Endometrial microvascular endothelial cells (primary cell): Measurements from ENCODE around the gene ADGRL2. TPM values are rescaled to one million over a fixed set of nuclear protein-coding genes. Genes with fewer than 3 reads are reported as not detected.

Experiments
- in situ Hi-C: cut with HindIII; loops from 2 replicates; pipeline ENCODE4 v1.10.0; 2017; ENCODE audit warnings: low sequenced_read_pairs, low pct_unique_long_range_greater_than_20kb; ENCODE audit errors: inconsistent ontology term
- total RNA-seq: library from RNA; depleted of rRNA; stranded (reverse); fragments of >200 nt; gene quantifications from one replicate; pipeline ENCODE4 v1.2.3, GENCODE V29; 2015; ENCODE audit errors: inconsistent ontology term

Gene ADGRL2
- total RNA-seq, 1 donor from 2014 or later = 33.6 TPM

- in situ Hi-C loops = no loop called here
Observed at GRCh38 chr1:81948495-81948894, 147.8 kb downstream of the ADGRL2 start.

GRCh38 chr1:81949421-81949820 is 148.7 kb downstream of the ADGRL2 start:
- in situ Hi-C loops = no loop called here

GRCh38 chr1:81950037-81950436 is 149.3 kb downstream of the ADGRL2 start:
- in situ Hi-C loops = no loop called here

- in situ Hi-C loops = no loop called here
Observed at GRCh38 chr1:81950591-81951244, 150.0 kb downstream of the ADGRL2 start.

- in situ Hi-C loops = no loop called here
Observed at GRCh38 chr1:81954534-81955020, 153.8 kb downstream of the ADGRL2 start.

GRCh38 chr1:81967951-81968350 is 167.2 kb downstream of the ADGRL2 start:
- in situ Hi-C loops = no loop called here

- in situ Hi-C loops = loop anchor here (10.0 kb wide), 1 partner anchor 244 kb away; no protein-coding TSS in a partner anchor
Observed at GRCh38 chr1:81970416-81970815, 169.7 kb downstream of the ADGRL2 start.

GRCh38 chr1:81974222-81974841 is 173.6 kb downstream of the ADGRL2 start:
- in situ Hi-C loops = loop anchor here (10.0 kb wide), 1 partner anchor 240 kb away; no protein-coding TSS in a partner anchor

GRCh38 chr1:81974883-81975555 is 174.3 kb downstream of the ADGRL2 start:
- in situ Hi-C loops = loop anchor here (10.0 kb wide), 1 partner anchor 240 kb away; no protein-coding TSS in a partner anchor

- in situ Hi-C loops = loop anchor here (10.0 kb wide), 1 partner anchor 238 kb away; no protein-coding TSS in a partner anchor
Observed at GRCh38 chr1:81976539-81976938, 175.8 kb downstream of the ADGRL2 start.

- in situ Hi-C loops = loop anchor here (10.0 kb wide), 1 partner anchor 236 kb away; no protein-coding TSS in a partner anchor
Observed at GRCh38 chr1:81978945-81979344, 178.2 kb downstream of the ADGRL2 start.

GRCh38 chr1:81982523-81982922 is 181.8 kb downstream of the ADGRL2 start:
- in situ Hi-C loops = no loop called here

- in situ Hi-C loops = no loop called here
Observed at GRCh38 chr1:81989524-81989923, 188.8 kb downstream of the ADGRL2 start.

- in situ Hi-C loops = no loop called here
Observed at GRCh38 chr1:81990241-81990640, 189.5 kb downstream of the ADGRL2 start.

GRCh38 chr1:81998165-81998564 is 197.4 kb downstream of the ADGRL2 start:
- in situ Hi-C loops = no loop called here

GRCh38 chr1:81999364-81999763 is 198.6 kb downstream of the ADGRL2 start:
- in situ Hi-C loops = no loop called here

- in situ Hi-C loops = no loop called here
Observed at GRCh38 chr1:82000221-82000620, 199.5 kb downstream of the ADGRL2 start.

- in situ Hi-C loops = no loop called here
Observed at GRCh38 chr1:82001345-82001744, 200.6 kb downstream of the ADGRL2 start.

- in situ Hi-C loops = no loop called here
Observed at GRCh38 chr1:82007804-82008203, 207.1 kb downstream of the ADGRL2 start.

- in situ Hi-C loops = no loop called here
Observed at GRCh38 chr1:82013702-82014101, 213.0 kb downstream of the ADGRL2 start.
